Activated CD4-positive, alpha-beta T cell treated with anti-CD3 and anti-CD28 coated beads for 4 hours (primary cell): ENCODE measurements around the gene PGAM2.

ENCODE experiments used
- DNase-seq, 2 donors: peaks; one replicate each; pipeline ENCODE4 v3.0.0-alpha.2; 2020

Gene PGAM2

DNA sequence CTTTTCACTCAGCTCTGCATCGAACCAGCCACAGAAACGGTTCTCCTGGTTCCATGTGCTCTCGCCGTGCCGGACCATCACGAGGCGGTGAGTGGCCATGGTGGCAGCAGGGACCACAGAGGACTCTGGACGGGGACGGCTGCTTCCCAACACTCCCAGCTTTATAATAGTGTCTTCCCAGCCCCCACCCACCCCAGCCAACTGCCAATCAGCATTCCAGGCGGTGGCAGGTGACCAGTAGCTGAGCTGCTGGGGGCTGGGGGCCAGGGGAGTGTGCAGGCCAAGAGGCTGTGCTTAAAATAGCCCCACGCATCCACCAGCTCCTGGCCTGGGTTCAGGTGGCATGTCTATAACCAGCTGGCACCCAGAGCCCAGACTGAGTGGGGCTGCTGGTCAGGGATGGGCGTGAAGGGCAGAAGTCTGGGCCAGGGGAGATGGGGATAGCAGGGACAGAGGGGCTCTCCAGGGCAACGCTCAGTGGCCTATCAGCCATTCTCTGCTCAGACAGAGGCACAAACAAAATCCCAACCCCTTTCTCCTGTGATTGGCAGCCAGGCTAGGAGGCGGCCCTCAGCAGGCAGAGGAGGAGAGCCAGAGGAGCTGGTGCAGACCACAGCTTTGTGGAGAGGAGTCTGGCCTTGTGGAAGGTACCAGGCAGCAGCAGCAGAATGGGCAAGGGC is at the start of gene PGAM2:
Gene PGAM2 (minus strand): TSS at position 137 of the 680 bp plus-strand sequence. CDS start 38 bp downstream, at position 99.
- DNase-seq = no peak

DNA sequence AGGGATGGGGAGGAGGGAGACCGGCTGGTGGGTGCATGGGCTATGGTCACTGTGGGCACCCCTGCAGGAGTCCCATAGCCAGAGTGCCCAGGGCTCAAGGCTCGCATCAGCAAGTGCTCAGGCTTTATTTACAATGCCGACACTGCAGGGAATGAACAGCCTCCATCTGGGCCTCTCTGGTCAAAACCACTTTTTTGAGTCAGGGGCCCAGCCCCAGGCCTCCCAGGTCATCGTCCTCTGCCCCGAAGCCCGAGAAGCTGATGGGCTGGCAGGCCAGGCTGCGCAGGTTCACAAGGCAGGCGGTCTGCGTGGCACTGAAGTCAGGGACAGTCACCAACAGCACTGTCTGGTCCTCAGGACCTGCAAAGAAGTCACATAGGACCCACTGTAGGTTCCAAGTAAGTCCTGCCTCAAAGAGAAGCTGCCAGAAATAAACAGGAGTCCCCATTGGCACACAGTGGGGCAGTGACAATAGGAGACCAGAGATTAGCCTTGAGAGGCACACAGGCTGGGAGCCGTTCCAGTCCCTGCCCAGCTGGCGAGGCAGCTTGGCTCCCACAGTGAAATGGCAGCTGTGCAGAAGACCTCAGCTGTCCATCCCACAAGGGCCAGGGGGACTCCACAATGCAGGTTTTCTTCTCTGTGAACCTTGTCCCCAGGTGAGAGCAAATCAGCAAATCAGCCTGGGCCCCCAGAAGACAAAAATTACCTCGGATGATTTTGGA is 49.4 kb upstream of the PGAM2 start:
- DNase-seq = no peak

DNA sequence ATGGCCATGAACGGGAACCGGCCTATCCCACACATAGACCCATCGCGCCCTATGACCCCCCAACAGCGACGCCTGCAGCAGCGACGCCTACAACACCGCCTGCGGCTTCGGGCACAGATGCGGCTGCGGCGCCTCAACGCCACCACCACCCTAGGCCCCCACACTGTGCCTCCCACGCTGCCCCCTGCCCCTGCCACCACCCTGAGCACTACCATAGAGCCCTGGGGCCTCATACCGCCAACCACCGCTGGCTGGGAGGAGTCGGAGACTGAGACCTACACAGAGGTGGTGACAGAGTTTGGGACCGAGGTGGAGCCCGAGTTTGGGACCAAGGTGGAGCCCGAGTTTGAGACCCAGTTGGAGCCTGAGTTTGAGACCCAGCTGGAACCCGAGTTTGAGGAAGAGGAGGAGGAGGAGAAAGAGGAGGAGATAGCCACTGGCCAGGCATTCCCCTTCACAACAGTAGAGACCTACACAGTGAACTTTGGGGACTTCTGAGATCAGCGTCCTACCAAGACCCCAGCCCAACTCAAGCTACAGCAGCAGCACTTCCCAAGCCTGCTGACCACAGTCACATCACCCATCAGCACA is 48.5 kb upstream of the PGAM2 start:
- no peak for DNase-seq

DNA sequence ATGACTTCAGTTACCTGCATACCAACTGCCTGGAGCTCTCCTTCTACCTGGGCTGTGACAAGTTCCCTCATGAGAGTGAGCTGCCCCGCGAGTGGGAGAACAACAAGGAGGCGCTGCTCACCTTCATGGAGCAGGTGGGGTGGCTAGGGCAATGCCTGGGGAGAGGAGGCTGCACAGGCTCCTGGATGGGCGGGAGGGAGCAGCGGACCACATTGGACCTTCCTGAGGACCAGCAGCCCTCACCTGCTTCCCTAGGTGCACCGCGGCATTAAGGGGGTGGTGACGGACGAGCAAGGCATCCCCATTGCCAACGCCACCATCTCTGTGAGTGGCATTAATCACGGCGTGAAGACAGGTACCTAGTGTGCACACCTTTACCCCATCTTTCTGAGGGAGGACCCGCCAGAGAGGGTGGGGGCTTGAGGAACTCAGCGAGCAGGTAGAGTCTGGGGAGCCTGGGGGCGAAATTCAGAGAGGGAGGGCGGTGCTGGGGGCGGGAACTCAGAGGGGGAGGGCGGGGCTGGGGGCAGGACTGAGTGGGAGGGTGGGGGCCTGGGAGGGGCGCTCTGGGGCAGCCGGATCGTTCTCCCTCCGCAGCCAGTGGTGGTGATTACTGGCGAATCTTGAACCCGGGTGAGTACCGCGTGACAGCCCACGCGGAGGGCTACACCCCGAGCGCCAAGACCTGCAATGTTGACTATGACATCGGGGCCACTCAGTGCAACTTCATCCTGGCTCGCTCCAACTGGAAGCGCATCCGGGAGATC is 47.8 kb upstream of the PGAM2 start:
- DNase-seq = no peak

DNA sequence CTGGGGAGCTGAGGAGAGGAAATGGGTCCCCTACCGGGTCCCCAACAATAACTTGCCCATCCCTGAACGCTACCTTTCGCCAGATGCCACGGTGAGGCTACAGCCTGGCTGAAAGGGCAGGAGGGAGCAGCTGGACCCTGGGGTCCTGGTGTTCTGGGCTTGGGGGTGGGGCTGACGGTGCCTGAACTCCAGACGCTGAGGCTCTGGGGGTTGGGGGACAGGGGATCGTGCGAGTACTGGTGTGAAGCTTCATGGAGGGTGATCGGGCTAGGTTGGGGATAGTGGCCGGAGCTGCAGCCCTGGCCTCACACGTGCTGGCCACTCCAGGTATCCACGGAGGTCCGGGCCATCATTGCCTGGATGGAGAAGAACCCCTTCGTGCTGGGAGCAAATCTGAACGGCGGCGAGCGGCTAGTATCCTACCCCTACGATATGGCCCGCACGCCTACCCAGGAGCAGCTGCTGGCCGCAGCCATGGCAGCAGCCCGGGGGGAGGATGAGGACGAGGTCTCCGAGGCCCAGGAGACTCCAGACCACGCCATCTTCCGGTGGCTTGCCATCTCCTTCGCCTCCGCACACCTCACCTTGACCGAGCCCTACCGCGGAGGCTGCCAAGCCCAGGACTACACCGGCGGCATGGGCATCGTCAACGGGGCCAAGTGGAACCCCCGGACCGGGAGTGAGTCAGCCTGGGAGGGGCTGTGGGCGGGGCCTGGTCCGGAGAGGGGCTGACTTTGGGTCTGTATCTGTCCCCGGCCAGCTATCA is 47.0 kb upstream of the PGAM2 start:
- no peak for DNase-seq

DNA sequence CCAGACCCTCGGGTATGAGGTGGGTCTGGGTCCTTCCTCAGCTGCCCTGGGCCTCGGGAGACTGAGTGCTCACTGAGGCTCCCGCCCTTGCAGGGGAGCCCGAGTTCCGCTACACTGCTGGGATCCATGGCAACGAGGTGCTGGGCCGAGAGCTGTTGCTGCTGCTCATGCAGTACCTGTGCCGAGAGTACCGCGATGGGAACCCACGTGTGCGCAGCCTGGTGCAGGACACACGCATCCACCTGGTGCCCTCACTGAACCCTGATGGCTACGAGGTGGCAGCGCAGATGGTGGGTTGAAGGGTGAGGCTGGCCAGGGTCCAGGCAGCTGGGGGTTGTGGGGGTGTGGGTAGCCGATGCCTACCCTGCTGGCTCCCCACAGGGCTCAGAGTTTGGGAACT is 46.4 kb upstream of the PGAM2 start:
- no peak for DNase-seq

DNA sequence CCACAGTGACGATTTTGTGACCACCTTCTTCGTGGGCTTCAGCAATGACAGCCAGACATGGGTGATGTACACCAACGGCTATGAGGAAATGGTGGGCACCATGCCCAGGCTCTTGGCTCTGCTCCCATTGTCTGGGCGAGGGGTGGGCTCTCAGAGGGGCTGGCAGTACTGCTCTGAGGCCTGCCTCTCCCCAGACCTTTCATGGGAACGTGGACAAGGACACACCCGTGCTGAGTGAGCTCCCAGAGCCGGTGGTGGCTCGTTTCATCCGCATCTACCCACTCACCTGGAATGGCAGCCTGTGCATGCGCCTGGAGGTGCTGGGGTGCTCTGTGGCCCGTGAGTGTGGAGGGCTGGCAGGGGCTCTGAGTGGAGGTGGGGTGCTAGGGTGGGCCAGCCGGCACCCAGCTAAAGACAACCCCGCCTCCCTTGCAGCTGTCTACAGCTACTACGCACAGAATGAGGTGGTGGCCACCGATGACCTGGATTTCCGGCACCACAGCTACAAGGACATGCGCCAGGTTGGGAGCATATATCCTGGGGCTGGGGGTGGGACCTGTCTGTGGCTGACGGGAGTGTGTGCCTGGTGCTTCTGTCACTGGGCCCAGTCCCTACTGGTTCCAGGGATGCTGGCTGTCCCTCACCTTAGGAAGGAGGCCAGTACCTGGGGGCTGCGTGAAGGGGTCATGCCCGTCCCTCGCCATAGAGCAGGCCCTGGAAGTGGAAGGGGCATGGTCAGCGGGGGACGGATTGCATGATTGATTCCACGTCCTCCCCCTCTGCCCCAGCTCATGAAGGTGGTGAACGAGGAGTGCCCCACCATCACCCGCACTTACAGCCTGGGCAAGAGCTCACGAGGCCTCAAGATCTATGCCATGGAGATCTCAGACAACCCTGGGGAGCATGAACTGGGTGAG is 45.6 kb upstream of the PGAM2 start:
- DNase-seq = no peak

DNA sequence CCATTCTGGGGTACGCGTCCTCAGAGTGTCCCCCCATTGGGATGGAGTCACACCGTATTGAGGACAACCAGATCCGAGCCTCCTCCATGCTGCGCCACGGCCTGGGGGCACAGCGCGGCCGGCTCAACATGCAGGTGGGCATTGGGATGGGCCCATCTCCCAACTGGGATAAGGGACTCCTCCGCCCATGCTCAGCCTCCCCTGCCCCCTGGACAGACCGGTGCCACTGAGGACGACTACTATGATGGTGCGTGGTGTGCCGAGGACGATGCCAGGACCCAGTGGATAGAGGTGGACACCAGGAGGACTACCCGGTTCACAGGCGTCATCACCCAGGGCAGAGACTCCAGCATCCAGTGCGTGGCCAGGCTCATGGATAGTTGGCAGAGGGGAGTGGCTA is 44.6 kb upstream of the PGAM2 start:
- no peak for DNase-seq

DNA sequence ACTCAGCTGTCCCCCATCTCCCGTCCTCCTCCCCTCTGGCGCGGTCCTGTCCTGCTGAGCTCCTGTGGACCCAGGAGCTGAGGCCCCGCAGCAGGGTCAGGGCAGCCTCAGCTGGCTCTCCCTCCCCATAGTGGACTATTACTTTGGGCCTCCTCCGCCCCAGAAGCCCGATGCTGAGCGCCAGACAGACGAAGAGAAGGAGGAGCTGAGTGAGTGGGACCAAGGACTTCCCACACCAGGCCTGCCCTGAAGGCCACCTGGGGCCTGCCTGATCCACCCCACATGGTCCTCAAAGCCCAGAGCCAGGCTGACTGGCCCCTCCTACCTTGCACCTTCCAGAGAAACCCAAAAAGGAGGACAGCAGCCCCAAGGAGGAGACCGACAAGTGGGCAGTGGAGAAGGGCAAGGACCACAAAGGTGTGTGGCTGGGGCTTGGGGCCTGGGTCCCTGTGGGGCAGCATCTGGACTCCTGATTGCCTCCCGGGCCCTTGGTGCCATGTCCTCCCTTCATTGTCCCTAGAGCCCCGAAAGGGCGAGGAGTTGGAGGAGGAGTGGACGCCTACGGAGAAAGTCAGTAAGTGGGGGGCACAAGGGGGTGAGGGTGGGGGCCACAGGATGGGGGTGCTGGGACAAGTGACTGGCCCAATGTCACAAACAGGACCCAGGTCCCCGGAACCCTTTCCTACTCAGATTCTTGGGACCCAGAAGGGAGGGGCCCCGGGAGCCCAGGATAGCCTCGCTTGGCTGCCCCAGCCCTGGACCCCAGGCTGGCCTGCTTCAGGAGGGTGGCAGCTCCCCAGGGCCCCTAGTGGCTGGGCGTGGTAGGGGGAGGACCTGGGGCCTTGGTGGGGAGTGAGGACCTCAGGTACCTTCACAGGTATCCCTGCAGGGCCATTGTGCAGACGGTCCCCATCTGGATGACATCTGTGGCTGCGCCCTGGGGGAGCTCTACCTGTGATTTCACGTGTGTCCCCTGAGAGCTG is 43.7 kb upstream of the PGAM2 start:
- DNase-seq = no peak

DNA sequence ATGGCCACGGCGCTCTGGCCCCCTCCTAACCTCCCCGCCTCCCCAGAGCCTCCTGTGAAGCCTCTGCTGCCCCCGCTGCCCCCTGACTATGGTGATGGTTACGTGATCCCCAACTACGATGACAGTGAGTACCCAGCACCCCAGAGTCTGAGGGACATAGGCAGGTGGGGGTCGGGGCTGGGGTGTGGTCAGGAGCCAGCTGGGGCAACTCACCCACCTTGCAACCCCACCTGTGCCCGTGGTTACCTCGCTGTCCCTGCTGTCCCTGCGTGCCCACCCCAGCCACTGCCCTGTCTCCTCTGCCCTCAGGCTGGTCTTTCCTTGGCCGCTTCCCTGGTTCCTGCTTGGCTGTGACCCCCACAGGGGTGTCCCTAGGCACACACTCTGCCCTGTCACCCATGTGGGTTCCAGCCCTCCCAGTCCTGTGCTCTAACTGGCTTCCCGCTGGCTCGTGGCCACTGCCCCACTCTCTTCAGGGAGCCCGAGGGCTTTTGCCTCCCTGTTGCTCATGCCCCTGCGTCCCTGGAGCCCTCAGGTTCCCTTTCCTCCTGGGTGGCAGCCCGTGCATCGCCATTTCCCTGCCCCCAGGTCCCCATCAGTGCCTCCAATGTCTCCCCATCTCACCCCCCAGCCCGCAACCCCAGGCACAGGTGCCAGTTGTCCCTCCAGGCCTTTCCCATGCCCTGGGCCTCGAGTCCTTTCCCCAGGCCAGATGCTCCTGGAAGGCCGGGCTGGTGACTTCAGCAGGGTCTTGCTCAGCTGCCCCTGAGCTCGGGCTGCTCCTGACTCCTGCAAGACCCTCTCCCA is 42.8 kb upstream of the PGAM2 start:
- no peak for DNase-seq

DNA sequence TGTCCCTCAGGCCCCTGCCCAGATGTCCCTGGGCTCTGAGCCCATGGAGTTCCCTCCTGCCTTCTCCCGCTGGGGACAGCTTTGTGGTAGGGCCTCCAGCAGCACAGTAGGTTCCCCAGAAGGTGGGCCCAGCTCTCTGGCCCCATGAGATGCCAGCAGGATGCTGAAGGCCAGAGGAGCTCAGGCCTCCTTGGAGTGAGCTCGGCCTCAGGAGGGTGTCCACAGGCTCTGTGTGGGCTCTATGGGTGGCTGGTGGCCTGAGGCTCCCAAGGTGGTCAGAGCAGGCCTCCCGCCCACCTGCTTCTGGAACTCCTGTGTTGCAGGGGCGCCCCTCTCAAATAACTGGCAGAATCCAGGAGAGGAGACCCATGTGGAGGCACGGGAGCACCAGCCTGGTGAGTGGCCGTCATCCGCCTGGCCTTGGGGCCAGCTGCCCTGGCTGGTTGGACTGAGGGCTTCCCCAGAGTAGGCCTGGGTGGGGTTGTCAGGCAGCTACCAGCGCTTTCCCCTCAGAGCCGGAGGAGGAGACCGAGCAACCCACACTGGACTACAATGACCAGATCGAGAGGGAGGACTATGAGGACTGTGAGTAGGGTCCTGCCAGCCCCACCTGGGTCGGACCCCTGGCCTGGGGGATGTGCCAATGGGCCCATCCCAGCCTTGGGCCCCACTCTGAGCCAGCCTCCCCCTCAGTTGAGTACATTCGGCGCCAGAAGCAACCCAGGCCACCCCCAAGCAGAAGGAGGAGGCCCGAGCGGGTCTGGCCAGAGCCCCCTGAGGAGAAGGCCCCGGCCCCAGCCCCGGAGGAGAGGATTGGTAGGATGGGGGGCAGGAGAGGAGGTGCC is 42.0 kb upstream of the PGAM2 start:
- no peak for DNase-seq

DNA sequence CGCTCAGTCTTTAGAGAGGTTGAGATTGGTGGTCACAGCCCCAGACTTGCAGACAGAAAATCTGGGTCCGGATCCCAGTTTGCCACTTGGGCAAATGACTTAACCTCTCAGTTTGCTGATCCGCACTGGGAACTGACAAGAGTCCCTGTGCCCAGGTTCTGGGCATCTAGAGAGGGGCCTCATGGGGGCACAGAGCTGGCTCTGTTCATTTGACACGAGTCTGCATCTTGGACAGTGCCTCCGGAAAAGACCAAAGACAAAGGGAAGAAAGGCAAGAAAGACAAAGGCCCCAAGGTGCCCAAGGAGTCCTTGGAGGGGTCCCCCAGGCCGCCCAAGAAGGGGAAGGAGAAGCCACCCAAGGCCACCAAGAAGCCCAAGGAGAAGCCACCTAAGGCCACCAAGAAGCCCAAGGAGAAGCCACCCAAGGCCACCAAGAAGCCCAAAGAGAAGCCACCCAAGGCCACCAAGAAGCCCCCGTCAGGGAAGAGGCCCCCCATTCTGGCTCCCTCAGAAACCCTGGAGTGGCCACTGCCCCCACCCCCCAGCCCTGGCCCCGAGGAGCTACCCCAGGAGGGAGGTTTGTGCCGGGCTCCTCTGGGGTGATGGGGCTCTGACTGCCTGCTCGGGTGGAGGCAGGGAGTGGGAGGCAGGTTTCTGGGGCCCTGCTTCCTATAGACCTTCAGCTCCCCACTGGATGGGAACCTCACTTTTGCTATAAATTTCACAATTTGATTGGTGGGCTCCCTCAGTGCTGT is 41.1 kb upstream of the PGAM2 start:
- no peak for DNase-seq

DNA sequence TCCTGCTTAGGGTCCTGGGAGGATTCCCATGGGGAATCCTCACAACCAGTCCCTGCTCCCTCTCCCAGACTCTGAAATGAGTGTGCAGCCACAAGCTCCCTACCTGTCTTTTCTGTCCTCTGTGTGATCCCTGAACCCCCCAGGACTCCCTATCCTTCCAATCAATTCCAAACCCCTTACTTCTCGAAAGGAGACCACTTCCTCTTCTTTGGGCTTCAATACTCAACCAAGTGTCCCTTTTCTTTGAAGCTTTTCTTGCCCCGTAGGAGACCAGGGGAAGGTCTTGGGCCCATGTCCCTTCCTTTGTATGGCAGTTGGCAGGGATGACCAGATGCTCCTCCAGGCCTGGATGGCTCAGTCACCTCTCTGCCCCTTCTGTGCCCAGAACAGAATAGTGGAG is 40.5 kb upstream of the PGAM2 start:
- no peak for DNase-seq

DNA sequence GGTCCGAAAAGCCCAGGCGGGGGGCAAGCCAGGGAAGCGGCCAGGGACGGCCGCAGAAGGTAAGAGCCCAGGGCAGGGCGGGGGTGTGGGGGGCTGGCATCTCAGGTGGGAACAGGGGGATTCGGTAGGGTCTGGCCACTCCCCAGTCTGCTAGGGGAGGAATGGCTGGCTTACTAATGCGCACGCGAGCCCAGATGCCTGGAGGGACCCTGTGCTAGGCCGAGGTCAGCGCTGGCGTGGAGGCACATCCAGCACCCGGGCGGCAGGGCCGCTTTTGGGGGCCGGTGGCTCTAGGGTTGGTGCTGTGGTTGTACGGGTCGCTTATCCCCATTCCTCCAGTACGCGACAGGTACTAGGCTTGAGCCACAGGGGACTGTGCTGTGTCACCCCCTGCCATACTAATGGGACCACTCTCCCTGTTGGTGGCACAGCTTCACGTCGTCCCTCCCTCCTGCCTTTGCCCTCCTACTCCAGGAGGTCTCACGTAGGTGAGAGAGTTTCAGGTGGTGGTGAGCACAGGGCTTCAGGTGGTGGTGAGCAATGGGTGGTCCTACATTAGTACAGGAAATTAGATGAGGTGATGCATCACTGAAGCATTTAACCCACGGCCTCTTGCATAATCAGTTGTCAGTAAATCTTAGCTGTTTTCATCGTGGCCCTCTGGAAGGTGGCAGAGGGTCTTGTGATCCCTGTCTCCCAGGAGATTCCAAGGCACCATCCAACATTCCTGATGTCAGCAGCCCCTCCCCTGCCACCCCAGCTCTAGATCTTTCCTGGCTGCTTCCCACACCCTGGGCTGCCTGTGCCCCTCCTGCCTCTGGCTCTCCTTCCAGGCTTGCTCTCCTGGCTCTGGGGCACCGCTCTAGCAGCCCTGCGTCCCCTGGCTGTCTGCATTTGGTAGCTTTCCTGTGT is 39.7 kb upstream of the PGAM2 start:
- DNase-seq = no peak

DNA sequence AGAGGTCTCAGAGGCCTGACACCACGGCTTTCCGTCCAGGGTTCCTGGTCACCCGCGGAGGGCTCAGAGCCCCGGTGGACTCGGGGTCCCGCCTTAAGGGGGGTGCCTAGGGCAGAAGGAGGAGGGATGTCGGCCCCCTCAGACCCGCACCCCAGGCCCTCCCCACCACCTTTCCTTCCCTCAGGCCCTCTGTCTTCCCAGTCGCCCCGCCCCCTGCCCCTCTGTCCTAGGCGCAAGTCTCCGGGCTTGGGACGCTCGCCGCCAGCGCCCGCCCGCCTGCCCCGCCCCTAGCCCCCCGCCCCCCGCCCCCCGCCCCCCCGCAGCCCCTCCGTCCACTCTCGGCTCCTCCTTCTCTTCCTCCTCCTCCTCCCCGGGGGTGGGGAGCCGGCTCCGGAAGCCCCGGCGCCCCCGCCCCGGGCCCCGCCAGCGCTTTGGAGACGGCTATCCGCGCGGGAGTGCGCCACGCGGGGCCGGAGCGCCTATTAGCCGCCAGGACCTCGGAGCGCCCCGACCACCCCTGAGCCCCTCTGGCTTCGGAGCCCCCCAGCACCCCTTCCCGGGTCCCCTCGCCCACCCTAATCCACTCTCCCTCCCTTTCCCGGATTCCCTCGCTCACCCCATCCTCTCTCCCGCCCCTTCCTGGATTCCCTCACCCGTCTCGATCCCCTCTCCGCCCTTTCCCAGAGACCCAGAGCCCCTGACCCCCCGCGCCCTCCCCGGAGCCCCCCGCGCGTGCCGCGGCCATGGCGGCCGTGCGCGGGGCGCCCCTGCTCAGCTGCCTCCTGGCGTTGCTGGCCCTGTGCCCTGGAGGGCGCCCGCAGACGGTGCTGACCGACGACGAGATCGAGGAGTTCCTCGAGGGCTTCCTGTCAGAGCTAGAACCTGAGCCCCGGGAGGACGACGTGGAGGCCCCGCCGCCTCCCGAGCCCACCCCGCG is 38.8 kb upstream of the PGAM2 start, which contains the start of gene AEBP1:
Gene AEBP1 (plus strand): TSS at position 423 of the 937 bp plus-strand sequence. CDS start 321 bp downstream, at position 744.
- DNase-seq = peak in 1 of 2 donors; percentile 46
